ENCODE results near the gene CCNL2. TPM values are rescaled to one million over a fixed set of nuclear protein-coding genes. Genes with fewer than 3 reads are reported as not detected.
A peak's percentile ranks its signal among the peaks of the same experiment; 100 is the strongest.

CCNL2 gene
- total and polyA plus RNA-seq, 2 of the 13 experiments (the other 11 are each of a cell fraction or from before 2014, with no cell fraction given): 105 to 340 TPM

DNA sequence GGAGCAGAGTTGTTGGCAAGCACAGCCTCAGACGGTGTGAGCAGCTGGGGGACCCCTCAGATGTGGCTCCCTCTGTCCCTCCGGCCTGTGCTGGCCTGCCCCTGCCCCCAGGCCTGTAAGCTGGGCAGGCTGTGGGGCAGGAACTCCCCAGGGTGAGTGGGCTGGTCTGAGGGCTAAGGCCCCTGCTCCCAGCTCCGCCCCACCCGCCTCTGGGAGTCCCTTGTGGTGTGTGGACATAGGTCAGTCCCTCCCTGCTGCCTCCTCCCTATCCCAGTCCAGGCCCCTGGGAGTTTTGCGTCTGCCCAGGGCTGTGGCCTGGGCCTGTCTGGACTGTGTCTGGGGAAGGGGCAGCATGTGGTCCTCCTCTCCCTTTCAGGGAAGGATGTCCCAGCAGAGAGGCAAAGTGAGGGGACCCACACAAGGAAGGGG is 32.7 kb upstream of the CCNL2 start (continued):
- TF ChIP-seq, protein P1, sequence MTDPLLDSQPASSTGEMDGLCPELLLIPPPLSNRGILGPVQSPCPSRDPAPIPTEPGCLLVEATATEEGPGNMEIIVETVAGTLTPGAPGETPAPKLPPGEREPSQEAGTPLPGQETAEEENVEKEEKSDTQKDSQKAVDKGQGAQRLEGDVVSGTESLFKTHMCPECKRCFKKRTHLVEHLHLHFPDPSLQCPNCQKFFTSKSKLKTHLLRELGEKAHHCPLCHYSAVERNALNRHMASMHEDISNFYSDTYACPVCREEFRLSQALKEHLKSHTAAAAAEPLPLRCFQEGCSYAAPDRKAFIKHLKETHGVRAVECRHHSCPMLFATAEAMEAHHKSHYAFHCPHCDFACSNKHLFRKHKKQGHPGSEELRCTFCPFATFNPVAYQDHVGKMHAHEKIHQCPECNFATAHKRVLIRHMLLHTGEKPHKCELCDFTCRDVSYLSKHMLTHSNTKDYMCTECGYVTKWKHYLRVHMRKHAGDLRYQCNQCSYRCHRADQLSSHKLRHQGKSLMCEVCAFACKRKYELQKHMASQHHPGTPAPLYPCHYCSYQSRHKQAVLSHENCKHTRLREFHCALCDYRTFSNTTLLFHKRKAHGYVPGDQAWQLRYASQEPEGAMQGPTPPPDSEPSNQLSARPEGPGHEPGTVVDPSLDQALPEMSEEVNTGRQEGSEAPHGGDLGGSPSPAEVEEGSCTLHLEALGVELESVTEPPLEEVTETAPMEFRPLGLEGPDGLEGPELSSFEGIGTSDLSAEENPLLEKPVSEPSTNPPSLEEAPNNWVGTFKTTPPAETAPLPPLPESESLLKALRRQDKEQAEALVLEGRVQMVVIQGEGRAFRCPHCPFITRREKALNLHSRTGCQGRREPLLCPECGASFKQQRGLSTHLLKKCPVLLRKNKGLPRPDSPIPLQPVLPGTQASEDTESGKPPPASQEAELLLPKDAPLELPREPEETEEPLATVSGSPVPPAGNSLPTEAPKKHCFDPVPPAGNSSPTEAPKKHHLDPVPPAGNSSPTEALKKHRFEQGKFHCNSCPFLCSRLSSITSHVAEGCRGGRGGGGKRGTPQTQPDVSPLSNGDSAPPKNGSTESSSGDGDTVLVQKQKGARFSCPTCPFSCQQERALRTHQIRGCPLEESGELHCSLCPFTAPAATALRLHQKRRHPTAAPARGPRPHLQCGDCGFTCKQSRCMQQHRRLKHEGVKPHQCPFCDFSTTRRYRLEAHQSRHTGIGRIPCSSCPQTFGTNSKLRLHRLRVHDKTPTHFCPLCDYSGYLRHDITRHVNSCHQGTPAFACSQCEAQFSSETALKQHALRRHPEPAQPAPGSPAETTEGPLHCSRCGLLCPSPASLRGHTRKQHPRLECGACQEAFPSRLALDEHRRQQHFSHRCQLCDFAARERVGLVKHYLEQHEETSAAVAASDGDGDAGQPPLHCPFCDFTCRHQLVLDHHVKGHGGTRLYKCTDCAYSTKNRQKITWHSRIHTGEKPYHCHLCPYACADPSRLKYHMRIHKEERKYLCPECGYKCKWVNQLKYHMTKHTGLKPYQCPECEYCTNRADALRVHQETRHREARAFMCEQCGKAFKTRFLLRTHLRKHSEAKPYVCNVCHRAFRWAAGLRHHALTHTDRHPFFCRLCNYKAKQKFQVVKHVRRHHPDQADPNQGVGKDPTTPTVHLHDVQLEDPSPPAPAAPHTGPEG (CRISPR knock-in tag; IDR thresholded peaks at IDR 0.05): 0 out of 2 replicates have a peak, but pooled peaks have one; percentile 24
- TF ChIP-seq, protein P2, sequence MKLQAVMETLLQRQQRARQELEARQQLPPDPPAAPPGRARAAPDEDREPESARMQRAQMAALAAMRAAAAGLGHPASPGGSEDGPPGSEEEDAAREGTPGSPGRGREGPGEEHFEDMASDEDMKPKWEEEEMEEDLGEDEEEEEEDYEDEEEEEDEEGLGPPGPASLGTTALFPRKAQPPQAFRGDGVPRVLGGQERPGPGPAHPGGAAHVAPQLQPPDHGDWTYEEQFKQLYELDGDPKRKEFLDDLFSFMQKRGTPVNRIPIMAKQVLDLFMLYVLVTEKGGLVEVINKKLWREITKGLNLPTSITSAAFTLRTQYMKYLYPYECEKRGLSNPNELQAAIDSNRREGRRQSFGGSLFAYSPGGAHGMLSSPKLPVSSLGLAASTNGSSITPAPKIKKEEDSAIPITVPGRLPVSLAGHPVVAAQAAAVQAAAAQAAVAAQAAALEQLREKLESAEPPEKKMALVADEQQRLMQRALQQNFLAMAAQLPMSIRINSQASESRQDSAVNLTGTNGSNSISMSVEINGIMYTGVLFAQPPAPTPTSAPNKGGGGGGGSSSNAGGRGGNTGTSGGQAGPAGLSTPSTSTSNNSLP (IDR thresholded peaks at IDR 0.05; ENCODE audit: low read depth, low read length): no peak
- no peak; the same call in 1 of the 2 replicates for TF ChIP-seq ZNF317 (CRISPR knock-in tag; IDR thresholded peaks at IDR 0.05)
- no peak for TF ChIP-seq CENPT (CRISPR knock-in tag; IDR thresholded peaks at IDR 0.05; ENCODE audit: low read depth)
- no peak; the same call in 1 of the 2 replicates for TF ChIP-seq EEA1 (CRISPR knock-in tag; IDR thresholded peaks at IDR 0.05; ENCODE audit: borderline replicate concordance)
- TF ChIP-seq NR2F1 (CRISPR knock-in tag; IDR thresholded peaks at IDR 0.05): peak in 1 of 2 experiments; percentile 83; a peak in 2 of 4 replicates
- TF ChIP-seq MIER3 (CRISPR knock-in tag; IDR thresholded peaks at IDR 0.05; ENCODE audit: borderline replicate concordance): peak; percentile 15; the same call in 1 of the 2 replicates
- no peak; the same call in 1 of the 2 replicates for TF ChIP-seq ZNF83 (CRISPR knock-in tag; IDR thresholded peaks at IDR 0.05; ENCODE audit: borderline replicate concordance)
- TF ChIP-seq, protein P3, sequence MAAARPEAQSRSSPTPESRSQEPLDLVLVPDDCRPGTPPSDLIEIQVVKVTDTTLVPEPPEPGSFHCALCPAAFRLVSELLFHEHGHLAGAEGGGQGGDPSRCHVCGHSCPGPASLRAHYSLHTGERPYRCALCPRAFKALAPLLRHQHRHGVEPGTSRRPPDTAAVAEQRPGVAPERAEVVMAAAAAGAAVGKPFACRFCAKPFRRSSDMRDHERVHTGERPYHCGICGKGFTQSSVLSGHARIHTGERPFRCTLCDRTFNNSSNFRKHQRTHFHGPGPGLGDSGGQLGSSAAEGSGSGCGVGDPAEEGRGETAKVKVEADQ (CRISPR knock-in tag; IDR thresholded peaks at IDR 0.05; ENCODE audit: borderline replicate concordance): 0 out of 2 replicates have a peak, but pooled peaks have one; percentile 68
- TF ChIP-seq, protein P4, sequence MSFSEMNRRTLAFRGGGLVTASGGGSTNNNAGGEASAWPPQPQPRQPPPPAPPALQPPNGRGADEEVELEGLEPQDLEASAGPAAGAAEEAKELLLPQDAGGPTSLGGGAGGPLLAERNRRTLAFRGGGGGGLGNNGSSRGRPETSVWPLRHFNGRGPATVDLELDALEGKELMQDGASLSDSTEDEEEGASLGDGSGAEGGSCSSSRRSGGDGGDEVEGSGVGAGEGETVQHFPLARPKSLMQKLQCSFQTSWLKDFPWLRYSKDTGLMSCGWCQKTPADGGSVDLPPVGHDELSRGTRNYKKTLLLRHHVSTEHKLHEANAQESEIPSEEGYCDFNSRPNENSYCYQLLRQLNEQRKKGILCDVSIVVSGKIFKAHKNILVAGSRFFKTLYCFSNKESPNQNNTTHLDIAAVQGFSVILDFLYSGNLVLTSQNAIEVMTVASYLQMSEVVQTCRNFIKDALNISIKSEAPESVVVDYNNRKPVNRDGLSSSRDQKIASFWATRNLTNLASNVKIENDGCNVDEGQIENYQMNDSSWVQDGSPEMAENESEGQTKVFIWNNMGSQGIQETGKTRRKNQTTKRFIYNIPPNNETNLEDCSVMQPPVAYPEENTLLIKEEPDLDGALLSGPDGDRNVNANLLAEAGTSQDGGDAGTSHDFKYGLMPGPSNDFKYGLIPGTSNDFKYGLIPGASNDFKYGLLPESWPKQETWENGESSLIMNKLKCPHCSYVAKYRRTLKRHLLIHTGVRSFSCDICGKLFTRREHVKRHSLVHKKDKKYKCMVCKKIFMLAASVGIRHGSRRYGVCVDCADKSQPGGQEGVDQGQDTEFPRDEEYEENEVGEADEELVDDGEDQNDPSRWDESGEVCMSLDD (CRISPR knock-in tag; IDR thresholded peaks at IDR 0.05; ENCODE audit: borderline replicate concordance): peak; percentile 59; the same call in 1 of the 2 replicates
- TF ChIP-seq AHR (CRISPR knock-in tag; IDR thresholded peaks at IDR 0.05): peak; percentile 78; the same call in 1 of the 2 replicates
- TF ChIP-seq BRCA1 (CRISPR knock-in tag; IDR thresholded peaks at IDR 0.05): no peak; the same call in 1 of the 2 replicates
- TF ChIP-seq CEBPB (IDR thresholded peaks at IDR 0.05; ENCODE audit: borderline replicate concordance, low read depth, low read length): peak; percentile 39; the same call in 1 of the 2 replicates
- TF ChIP-seq PHB2 (IDR thresholded peaks at IDR 0.05; ENCODE audit: partially characterized antibody): no peak
- TF ChIP-seq, protein P5, sequence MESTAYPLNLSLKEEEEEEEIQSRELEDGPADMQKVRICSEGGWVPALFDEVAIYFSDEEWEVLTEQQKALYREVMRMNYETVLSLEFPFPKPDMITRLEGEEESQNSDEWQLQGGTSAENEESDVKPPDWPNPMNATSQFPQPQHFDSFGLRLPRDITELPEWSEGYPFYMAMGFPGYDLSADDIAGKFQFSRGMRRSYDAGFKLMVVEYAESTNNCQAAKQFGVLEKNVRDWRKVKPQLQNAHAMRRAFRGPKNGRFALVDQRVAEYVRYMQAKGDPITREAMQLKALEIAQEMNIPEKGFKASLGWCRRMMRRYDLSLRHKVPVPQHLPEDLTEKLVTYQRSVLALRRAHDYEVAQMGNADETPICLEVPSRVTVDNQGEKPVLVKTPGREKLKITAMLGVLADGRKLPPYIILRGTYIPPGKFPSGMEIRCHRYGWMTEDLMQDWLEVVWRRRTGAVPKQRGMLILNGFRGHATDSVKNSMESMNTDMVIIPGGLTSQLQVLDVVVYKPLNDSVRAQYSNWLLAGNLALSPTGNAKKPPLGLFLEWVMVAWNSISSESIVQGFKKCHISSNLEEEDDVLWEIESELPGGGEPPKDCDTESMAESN (CRISPR knock-in tag; conservative IDR thresholded peaks at IDR 0.05): peak; percentile 51; the same call in 1 of the 2 replicates
